ENCODE data around the gene RFX4.

DNA sequence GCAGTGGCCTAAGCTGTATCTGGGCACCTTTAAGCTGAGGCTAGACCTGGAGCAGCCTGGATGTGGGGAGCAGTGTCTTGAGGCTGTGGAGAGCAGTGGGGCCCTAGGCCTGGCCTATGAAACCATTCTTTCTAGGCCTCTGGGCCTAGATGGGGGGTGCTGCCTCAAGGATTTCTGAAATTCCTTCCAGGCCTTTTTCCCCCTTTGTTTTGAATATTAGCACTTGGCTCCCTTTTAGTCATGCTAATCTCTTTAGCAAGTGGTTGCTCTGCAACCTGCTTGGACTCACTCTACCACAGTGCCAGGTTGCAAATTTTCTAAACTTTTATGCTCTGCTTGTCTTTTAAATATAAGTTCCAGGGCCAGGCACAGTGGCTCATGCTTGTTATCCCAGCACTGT is 41.6 kb upstream of the RFX4 start:
- TF ChIP-seq, protein P1, sequence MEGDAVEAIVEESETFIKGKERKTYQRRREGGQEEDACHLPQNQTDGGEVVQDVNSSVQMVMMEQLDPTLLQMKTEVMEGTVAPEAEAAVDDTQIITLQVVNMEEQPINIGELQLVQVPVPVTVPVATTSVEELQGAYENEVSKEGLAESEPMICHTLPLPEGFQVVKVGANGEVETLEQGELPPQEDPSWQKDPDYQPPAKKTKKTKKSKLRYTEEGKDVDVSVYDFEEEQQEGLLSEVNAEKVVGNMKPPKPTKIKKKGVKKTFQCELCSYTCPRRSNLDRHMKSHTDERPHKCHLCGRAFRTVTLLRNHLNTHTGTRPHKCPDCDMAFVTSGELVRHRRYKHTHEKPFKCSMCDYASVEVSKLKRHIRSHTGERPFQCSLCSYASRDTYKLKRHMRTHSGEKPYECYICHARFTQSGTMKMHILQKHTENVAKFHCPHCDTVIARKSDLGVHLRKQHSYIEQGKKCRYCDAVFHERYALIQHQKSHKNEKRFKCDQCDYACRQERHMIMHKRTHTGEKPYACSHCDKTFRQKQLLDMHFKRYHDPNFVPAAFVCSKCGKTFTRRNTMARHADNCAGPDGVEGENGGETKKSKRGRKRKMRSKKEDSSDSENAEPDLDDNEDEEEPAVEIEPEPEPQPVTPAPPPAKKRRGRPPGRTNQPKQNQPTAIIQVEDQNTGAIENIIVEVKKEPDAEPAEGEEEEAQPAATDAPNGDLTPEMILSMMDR (optimal IDR thresholded peaks at IDR 0.05 in 1 of 3, IDR thresholded peaks at IDR 0.05 in 1 of 3, conservative IDR thresholded peaks at IDR 0.05 in 1 of 3; ENCODE audit: extremely low read depth in 1 of 3, insufficient read depth in 2 of 3, low read length in 3 of 3): no peak
- TF ChIP-seq EZH2 (IDR thresholded peaks at IDR 0.05; ENCODE audit: low read length): no peak

Data from keratinocyte (primary cell).